ENCODE measurements around the gene ZNF587. TPM values are rescaled to one million over a fixed set of nuclear protein-coding genes. Genes with fewer than 3 reads are reported as not detected.
"Not testable (repeated sequence)": the region's sequence is repeated elsewhere in the genome, so short reads cannot be mapped to it uniquely, and the experiment has no call there.

Gene ZNF587
- polyA plus RNA-seq, 3 donors from 2014 or later = 1.9 to 8.1 TPM; not detected in 1

- H3K4me3 Mint-ChIP-seq; H3K9me3 Mint-ChIP-seq; H3K36me3 Mint-ChIP-seq; H3K27ac Mint-ChIP-seq; DNase-seq; H3K27me3 Mint-ChIP-seq (ENCODE audit: low read depth in 3 of 3): not testable (repeated sequence)
- peaks cover 18 to 24% of the 10 kb centered on the region in 2 donors for H3K4me1 Mint-ChIP-seq
Measured at GRCh38 chr19:57836991-57837390, 12.7 kb upstream of the ZNF587 start.

GRCh38 chr19:57838622-57839191 is 11.0 kb upstream of the ZNF587 start:
- H3K27me3 Mint-ChIP-seq (ENCODE audit: low read depth in 3 of 3); DNase-seq; H3K36me3 Mint-ChIP-seq; H3K9me3 Mint-ChIP-seq; H3K4me3 Mint-ChIP-seq: not testable (repeated sequence)
- Mint-ChIP-seq H3K4me1 (peaks cover 15 to 19% of the 10 kb centered on the region in 2 donors), H3K27ac (peak overlapping the region in 5 of 6 donors; percentile 5 to 73 (median 49))

GRCh38 chr19:57841122-57841763 is 8.4 kb upstream of the ZNF587 start:
- H3K4me1 Mint-ChIP-seq = peaks cover 15 to 19% of the 10 kb centered on the region in 2 donors
- no peaks in the 10 kb centered on the region for H3K27me3 Mint-ChIP-seq (ENCODE audit: low read depth in 3 of 3)
- H3K36me3 Mint-ChIP-seq = peaks cover 0 to 3% (median 3%) of the 10 kb centered on the region in 3 donors
- no peak overlapping the region for H3K27ac Mint-ChIP-seq
- H3K4me3 Mint-ChIP-seq = no peak overlapping the region
- no peaks in the 10 kb centered on the region for H3K9me3 Mint-ChIP-seq
- DNase-seq = no peak

GRCh38 chr19:57847164-57847563 is 2.5 kb upstream of the ZNF587 start:
- H3K4me3 Mint-ChIP-seq; H3K27ac Mint-ChIP-seq; H3K9me3 Mint-ChIP-seq; DNase-seq; H3K36me3 Mint-ChIP-seq; H3K27me3 Mint-ChIP-seq (ENCODE audit: low read depth in 3 of 3): not testable (repeated sequence)
- peaks cover 29 to 30% of the 10 kb centered on the region in 2 donors for H3K4me1 Mint-ChIP-seq

- DNase-seq; H3K9me3 Mint-ChIP-seq; H3K27me3 Mint-ChIP-seq (ENCODE audit: low read depth in 3 of 3): not testable (repeated sequence)
- H3K4me3 Mint-ChIP-seq = peak overlapping the region; percentile 29 to 97 (median 93)
- H3K27ac Mint-ChIP-seq = peak overlapping the region; percentile 94 to 98 (median 96)
- peaks cover 36 to 37% of the 10 kb centered on the region in 2 donors for H3K4me1 Mint-ChIP-seq
- peaks cover 12 to 14% (median 12%) of the 10 kb centered on the region in 3 donors for H3K36me3 Mint-ChIP-seq
Measured at GRCh38 chr19:57849162-57849665, 445 bp upstream of the ZNF587 start.

- Mint-ChIP-seq H3K4me1 (peaks cover 36 to 37% of the 10 kb centered on the region in 2 donors), H3K27me3 (ENCODE audit: low read depth in 3 of 3) (peaks cover 0 to 5% (median 3%) of the 10 kb centered on the region in 3 donors), H3K27ac (peak overlapping the region; percentile 94 to 98 (median 96)), H3K4me3 (peak overlapping the region; percentile 90 to 97 (median 94)), H3K36me3 (peaks cover 17 to 19% (median 18%) of the 10 kb centered on the region in 3 donors), H3K9me3 (peaks cover 0 to 6% (median 0%) of the 10 kb centered on the region in 6 donors)
- no peak for DNase-seq
Measured at GRCh38 chr19:57850553-57851017, 926 bp downstream of the ZNF587 start.

- Mint-ChIP-seq H3K4me1 (peaks cover 38 to 42% of the 10 kb centered on the region in 2 donors), H3K4me3 (peak overlapping the region in 4 of 5 donors; percentile 15 to 97 (median 62)), H3K27ac (peak overlapping the region in 5 of 6 donors; percentile 17 to 96 (median 66)), H3K36me3 (peaks cover 25 to 31% (median 25%) of the 10 kb centered on the region in 3 donors)
- H3K9me3 Mint-ChIP-seq; H3K27me3 Mint-ChIP-seq (ENCODE audit: low read depth in 3 of 3); DNase-seq: not testable (repeated sequence)
Measured at GRCh38 chr19:57851812-57852603, 2.3 kb downstream of the ZNF587 start.

- DNase-seq; H3K4me3 Mint-ChIP-seq; H3K27me3 Mint-ChIP-seq (ENCODE audit: low read depth in 3 of 3); H3K27ac Mint-ChIP-seq: not testable (repeated sequence)
- Mint-ChIP-seq H3K4me1 (peaks cover 37 to 45% of the 10 kb centered on the region in 2 donors), H3K9me3 (peaks cover 0 to 17% (median 2%) of the 10 kb centered on the region in 6 donors), H3K36me3 (peaks cover 33 to 44% (median 40%) of the 10 kb centered on the region in 3 donors)
Measured at GRCh38 chr19:57854117-57854516, 4.5 kb downstream of the ZNF587 start.

- H3K9me3 Mint-ChIP-seq = peaks cover 3 to 77% (median 41%) of the 10 kb centered on the region in 6 donors
- not testable (repeated sequence) for H3K4me1 Mint-ChIP-seq
Measured at GRCh38 chr19:57862351-57862750, 12.7 kb downstream of the ZNF587 start.

GRCh38 chr19:57867868-57868492 is 18.3 kb downstream of the ZNF587 start:
- Mint-ChIP-seq H3K4me3 (no peak overlapping the region), H3K4me1 (no peaks in the 10 kb centered on the region), H3K36me3 (peaks cover 37 to 56% (median 52%) of the 10 kb centered on the region in 3 donors), H3K9me3 (peaks cover 29 to 84% (median 62%) of the 10 kb centered on the region in 6 donors), H3K27ac (no peak overlapping the region), H3K27me3 (ENCODE audit: low read depth in 3 of 3) (peaks cover 0 to 3% (median 3%) of the 10 kb centered on the region in 3 donors)
- DNase-seq = no peak

More at GRCh38 chr19:57862351-57862750, 12.7 kb downstream of the ZNF587 start:
- DNase-seq; H3K4me3 Mint-ChIP-seq; H3K27ac Mint-ChIP-seq; H3K27me3 Mint-ChIP-seq (ENCODE audit: low read depth in 3 of 3): not testable (repeated sequence)
- peaks cover 60 to 86% (median 76%) of the 10 kb centered on the region in 3 donors for H3K36me3 Mint-ChIP-seq

GRCh38 chr19:57869655-57870054 is 20.0 kb downstream of the ZNF587 start:
- H3K9me3 Mint-ChIP-seq = peaks cover 39 to 91% (median 74%) of the 10 kb centered on the region in 6 donors
- H3K27ac Mint-ChIP-seq; H3K4me1 Mint-ChIP-seq; H3K27me3 Mint-ChIP-seq (ENCODE audit: low read depth in 3 of 3); DNase-seq; H3K4me3 Mint-ChIP-seq: not testable (repeated sequence)
- H3K36me3 Mint-ChIP-seq = peaks cover 38 to 63% (median 54%) of the 10 kb centered on the region in 3 donors

GRCh38 chr19:57870225-57870624 is 20.6 kb downstream of the ZNF587 start:
- no peaks in the 10 kb centered on the region for H3K4me1 Mint-ChIP-seq
- peaks cover 39 to 89% (median 73%) of the 10 kb centered on the region in 6 donors for H3K9me3 Mint-ChIP-seq
- H3K27ac Mint-ChIP-seq = no peak overlapping the region
- peaks cover 0 to 3% (median 2%) of the 10 kb centered on the region in 3 donors for H3K27me3 Mint-ChIP-seq (ENCODE audit: low read depth in 3 of 3)
- DNase-seq = no peak
- peaks cover 34 to 62% (median 49%) of the 10 kb centered on the region in 3 donors for H3K36me3 Mint-ChIP-seq
- H3K4me3 Mint-ChIP-seq = peak overlapping the region in 1 of 5 donors; percentile 47

- Mint-ChIP-seq H3K9me3 (peaks cover 45 to 88% (median 80%) of the 10 kb centered on the region in 6 donors), H3K4me1 (peaks cover 0 to 2% of the 10 kb centered on the region in 2 donors), H3K27ac (no peak overlapping the region), H3K36me3 (peaks cover 36 to 64% (median 46%) of the 10 kb centered on the region in 3 donors), H3K27me3 (ENCODE audit: low read depth in 3 of 3) (peaks cover 3 to 4% (median 4%) of the 10 kb centered on the region in 3 donors), H3K4me3 (no peak overlapping the region)
- DNase-seq = no peak
Measured at GRCh38 chr19:57872450-57872849, 22.8 kb downstream of the ZNF587 start.
